ENCODE data around the gene DTNB.
"Not testable (repeated sequence)": the region's sequence is repeated elsewhere in the genome, so short reads cannot be mapped to it uniquely, and the experiment has no call there.

DTNB gene

DNA sequence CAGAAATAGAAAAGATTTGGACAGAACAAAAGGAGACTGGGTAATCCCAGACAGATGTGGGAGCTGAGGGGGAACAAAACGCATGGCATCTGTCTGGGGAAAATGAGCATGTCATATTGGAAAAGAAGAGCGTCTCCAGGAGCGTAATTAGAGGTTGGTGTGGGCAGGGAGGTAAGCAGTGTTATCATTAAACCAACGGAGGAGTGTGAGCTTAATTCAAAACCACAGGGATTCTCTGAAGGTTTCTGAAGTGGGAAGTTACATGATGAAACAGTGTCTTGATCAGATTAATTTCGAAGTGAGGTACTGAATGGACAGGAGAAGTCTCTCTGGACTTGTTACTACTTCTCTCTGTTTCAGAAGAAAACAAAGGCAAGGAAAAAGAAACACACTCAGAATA, 53.3 kb downstream of the DTNB start:
- no peak for DNase-seq

DNA sequence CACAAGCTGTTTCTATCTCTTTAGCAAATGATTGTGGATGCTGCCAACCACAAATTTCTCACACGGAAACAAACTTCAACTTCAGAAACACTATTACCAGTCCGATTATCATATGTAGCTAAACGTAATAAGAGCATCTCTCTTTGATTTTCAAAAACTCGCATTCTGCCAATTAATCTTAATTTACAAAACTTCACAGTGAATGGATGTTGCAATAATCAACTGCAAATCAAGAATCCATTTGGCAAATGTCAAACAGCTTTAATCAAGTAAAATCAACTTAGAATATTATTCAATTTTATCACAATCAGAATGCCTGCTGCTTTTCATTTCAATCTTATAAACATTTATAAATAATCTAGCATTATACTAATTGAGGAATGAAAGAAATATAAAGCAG, 54.2 kb downstream of the DTNB start:
- DNase-seq: no peak

DNA sequence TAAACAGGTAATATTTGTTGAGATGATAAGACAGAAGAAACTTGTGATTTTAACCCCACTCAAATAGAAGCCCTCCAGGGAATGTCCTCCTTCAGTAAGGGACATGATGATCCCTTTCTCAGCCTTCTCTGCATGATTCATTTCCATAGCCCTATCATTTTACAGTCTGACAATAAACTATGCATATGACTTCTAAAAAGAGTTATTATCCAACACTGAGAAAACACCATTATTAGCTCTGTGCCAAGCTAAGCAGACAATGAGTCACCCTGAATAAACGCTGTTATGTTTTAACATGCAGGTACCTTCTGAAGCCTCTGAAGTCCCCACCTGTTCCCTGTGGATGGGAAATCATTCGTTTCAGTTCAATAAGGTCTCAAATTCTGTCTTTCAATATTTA, 54.7 kb downstream of the DTNB start:
- DNase-seq: peak; percentile 92

DNA sequence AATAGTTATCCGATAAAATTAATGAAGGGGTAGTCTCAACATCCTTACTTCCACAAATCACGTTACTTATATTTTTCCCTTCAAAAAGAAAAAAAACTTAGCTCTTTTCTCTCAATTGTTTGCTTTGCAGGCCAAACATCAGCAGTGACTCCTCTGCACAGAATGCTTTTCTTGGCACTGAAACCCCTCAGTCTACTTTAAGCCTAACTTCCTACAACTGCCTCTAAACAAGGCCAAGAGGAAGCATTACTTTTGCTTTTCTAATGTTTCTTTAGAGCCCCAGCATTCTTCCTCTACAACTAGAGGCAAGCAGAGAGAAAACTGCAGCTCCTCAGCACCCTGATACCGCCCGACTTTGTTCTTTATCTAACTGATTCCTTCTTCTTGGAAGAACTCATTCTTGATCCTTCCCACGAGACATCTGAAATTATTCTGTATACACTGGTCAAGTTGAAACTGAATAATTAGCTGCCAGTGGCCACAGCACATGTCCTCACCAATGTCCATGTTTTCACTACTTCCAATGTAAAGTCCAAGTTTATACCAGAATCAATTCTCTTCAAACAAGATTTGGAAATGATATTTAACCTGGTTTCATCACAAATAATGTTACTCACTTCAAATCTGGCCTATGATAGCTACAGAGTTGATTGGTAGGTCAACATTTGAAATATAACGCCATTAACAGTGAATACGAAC, 55.3 kb downstream of the DTNB start:
- DNase-seq: no peak

DNA sequence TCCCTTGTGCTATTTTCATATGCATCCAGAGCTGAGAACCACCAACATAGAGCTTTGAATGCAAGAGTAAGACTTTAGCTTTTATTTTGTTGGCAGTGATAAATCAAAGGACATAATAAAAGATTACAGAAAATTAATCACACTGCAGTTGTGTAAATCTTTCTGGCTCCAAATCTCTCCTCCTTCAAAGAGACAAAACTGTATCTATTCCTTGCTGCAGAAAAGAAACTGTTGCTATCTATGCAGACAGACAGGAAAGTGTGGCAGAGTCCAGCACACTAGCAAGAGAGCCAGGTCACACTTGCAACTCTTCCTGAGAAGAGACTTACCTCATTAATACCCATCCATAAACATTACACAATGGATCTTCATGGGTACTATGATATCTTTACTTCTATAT, 57.5 kb downstream of the DTNB start:
- no peak for DNase-seq

DNA sequence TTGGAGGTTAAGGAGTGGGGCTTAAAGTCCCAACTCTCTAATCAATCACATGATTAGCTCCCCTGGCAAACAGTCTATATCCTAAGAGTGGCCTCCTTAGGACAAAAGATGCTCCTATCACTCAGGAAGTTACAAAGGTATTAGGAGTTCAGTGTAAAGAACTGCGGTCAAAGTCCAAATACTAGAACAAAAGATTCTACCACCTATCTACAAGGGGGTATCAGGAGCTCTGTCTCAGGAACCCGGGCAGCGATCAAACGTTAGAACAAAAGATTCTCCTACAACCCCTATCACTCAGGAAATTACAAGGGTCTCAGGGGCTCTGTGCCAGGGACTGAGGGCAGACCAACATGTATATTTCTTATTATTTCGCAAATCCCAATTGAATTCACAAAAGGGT, 58.0 kb downstream of the DTNB start:
- DNase-seq: no peak

DNA sequence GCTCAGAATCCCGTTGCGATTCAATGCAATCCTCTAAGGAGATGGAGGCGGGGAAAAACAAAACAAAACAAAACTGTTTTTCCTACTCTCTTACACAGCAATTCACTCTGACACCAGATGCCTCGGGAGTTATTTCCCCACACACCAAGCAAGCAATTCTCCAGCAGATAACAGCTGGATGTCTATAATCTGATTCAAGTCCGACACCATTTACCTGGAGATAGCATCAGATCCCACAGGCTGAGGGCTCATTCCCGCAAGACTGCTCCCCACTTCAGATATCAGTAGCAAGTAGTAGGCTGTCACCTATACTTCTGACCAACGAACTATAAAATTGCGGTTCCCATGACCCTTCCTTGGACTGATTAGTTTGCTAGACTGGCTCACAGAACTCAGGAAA, 58.7 kb downstream of the DTNB start:
- DNase-seq: no peak

DNA sequence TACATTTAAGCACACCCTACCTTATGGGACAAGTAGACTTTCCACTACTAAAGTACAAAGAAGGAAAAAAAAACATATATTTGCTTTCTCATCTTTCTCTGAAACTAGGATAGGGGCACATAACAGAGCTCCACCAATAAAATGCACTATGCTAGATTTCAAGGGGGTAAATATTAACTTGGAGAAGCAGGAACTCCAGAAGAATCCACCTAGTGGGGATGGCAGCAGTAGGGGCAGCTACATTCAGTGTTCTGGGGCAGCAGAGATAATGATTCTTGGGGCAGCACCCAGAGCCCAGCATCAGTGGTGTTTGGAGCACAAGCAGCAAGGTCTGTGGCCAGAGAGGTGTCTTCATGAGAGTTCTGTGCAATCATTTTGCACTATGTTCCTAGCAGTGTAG, 64.7 kb downstream of the DTNB start:
- no peak for DNase-seq

DNA sequence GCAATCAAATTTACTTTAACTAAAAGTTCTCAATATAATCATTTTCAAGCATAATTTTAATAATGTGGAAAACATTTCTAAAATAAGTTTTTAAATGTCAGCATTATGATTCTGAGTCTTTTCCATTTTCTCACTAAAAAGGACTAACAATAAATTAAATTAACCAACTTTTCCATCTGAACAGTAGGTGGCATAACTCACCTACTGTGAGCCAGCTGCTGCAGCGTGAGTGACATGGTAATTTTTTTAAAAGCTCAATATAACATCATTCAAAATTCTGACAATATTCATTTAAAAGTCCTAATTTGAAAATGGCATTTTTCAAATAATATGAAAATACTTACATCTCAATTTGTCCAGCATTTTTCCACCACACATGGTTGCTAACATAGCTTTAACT, 66.5 kb downstream of the DTNB start:
- DNase-seq: peak; percentile 11

DNA sequence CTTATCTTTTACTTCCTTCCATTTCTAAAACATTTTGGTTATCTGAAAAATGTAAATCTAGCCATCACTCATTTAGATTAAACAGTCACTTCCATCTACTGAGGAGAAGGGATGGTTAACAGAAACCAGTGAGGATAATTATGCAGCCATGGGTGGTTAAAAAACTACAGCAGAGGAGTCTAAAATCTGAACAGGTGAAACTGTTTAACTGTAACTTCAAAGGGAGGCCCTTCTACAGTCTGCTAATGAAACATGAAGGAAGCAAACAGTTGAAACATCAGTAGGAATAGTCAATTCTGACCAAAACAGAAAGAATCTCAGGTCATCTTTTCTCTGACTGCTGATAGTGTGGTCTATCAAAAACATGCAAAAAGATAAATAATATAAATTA, 71.0 kb downstream of the DTNB start:
- DNase-seq: no peak

DNA sequence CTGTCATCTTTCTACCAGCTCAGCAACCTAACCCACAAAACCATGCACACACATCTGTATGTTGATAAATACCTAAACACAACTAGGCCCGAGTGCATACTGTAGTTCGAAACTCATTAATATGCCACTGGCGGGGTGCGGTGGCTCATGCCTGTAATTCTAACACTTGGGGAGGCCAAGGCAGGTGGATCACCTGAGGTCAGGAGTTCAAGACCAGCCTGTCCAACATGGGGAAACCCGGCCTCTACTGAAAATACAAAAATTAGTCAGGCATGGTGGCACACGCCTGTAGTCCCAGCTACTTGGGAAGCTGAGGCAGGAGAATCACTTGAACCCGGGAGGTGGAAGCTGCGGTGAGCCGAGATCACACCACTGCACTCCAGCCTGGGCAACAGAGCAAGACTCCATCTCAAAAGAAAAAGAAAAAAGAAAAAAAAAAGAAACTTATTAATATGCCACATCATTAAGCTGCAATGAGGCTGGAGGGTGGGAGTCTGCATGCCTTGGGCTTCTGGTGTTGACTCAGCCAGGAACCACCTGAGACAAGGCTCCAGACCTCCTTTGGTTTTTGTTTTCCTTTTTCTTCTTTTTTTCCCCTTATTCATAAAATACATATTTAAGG, 71.6 kb downstream of the DTNB start:
- not testable (repeated sequence) for DNase-seq

DNA sequence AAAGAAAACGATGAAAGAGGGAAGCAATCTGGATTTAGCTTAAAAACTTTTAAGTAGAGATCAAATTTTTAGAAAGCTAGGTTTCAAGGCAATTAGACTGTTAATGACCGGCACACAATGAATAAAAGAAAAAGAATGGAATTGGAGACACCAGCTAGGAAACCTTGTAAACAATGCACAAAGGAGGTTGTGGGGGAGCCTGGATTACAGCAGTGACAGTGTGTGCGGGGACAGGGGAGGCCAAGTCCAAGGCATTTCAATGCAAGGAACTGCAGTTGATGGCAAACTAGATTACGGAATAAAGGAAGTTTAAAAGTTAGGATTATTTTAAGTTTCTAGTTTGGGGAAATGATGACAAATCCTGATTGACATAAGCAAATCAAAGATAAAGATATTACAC, 74.5 kb downstream of the DTNB start:
- no peak for DNase-seq

DNA sequence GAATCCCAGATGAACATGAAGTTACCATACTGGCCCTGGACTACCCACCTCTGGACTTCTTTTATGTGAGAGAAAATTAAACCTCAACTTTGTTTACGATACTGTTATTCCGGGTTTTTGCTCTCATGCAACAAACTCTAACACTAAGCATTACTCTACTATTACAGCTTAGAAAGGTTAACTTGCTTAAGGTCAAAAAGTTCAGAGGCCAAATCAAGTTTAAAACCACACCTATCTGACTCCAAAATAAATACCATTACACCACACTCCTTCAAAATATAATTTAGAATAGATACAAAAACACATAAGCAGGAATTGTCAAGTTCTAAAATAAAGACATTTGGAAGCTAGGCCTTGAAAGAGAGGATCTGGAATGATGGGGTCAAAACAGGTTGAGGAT, 75.0 kb downstream of the DTNB start:
- no peak for DNase-seq

DNA sequence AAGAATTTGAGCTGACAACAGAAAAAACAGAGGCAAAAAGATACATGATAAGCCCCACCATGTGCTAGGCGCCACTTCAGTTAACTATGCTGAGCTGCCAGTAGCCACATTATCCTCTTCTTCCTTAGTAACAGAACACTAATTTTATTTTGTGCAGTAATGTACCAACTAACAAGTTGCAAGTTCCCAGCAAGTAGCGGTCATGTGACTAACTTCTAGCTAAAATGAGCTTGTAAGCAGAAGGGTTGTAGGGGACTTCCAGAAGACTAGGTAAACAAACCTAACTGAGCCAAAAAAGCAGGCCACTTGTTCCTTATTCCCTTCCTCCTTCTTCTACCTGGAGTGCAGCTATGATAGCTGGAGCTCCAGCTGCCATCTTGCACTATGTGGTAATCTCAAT, 75.5 kb downstream of the DTNB start:
- no peak for DNase-seq

DNA sequence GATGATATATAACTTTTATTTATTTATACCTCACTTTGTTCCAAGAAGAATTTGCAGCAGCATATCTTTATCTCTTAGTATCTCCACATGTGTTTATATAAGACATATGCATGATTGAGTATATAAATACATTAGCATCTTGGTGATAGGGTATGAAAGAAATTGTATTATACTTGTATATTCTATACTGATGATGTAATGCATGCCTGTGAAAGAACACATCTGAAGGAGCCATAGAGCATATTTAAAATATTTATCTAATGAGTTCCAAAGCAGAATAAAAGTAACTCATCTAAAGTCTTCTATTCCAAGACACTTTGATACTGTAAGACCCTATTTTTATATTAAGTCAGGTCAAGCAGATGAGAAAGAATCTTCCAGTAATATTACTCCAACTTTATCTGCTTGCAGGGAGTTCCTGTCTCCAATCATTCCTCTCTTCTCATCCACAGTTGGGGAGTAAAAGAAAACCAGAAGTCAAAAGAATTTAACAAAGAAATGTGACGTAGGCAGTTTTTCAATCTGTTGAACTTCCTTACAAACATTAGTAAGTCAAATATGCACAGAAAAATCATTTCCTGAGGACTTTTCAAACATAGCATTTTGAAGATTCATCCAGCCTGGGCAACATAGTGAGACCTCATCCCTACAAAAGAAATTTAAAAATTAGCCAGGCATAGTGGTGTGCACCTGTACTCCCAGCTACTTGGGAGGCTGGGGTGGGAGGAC, 76.7 kb downstream of the DTNB start:
- DNase-seq: no peak

DNA sequence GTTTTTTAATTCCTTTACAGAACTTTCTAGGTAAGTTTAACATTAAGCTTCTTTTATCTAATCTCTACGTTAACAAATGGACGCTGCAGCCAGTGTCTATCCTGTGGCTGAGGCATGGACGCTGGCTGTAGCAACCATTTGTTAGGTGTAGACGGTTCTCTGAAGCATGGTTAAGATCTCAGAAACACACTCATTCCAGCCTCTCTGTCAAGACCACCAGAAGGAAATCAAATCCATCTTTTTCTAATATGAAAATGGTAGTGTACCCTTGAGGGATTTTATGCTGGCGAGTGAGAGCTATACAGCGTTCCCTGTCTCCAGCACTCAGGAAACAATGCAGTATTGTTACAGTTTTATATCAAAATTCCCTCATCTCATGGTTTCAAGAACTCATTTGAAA, 78.0 kb downstream of the DTNB start:
- DNase-seq: no peak

DNA sequence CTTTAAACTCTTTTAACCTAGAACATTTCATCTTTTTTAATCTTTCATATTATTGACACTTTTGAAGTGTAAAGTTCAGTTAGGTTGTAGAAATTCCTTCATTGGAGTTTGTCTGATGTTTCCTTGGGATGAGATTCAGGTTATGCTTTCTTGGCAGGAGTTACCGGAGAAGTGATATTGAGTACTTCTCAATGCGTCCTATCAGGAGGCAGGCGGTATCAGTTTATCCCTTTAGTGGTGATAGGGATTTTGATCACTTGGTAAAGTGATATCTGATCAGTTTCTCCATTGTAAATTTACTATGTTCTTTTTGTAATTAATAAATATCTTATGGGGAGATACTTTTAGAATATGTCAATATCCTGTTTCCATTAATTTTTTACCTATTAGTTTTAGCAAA, 78.4 kb downstream of the DTNB start:
- DNase-seq: no peak

DNA sequence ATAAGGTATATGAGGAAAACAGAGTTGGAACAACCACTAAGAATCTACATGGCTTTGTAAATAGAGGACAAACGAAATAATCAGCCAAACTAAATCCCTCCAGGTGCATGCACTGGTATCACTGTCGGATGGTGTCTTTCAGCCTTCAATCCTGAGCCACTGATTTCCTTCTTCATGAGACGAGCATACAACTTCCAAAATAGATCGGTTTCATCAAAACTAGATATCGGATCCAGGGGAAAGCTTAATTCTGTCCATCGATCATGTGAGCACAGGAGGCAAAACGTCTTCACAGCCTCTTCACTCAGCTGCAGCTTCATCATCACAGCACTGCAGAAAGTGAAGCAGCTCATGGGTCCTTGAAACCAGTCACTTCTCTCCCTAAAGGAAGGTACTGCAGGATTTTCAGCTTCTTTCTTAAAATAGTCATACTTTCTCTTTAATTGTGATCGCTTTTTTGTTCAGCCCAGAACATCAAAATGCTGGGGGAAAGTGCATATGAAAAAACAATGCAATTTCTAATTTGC, 80.5 kb downstream of the DTNB start:
- no peak for DNase-seq

DNA sequence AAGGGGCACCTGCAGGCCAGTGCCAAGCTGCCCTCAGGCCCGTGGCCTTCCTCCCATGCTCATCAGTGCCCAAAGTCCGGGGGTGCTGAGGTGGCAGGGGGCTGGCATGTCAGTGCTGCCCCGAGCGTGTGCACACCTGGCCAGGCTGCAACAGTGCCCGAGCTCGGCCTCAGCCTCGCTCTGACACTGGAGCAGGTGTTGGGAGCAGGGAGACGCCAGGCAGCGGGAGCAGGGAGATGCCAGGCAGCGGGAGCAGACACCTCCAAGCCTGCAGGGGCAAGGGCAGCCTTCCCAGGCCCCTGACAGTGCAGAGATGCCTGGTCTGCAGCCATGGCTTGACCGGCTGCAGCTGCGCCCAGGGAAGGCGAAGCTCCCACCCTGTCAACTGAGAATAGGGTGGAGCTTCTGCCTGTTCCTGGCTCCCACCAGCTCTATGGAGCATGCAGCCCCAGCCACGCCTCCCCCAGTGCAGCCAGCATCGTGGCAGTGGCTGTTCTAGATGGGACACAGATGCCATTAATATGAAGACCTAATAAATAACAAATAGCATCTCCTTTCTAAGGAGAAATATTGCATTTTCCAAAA, 82.4 kb downstream of the DTNB start:
- no peak for DNase-seq

DNA sequence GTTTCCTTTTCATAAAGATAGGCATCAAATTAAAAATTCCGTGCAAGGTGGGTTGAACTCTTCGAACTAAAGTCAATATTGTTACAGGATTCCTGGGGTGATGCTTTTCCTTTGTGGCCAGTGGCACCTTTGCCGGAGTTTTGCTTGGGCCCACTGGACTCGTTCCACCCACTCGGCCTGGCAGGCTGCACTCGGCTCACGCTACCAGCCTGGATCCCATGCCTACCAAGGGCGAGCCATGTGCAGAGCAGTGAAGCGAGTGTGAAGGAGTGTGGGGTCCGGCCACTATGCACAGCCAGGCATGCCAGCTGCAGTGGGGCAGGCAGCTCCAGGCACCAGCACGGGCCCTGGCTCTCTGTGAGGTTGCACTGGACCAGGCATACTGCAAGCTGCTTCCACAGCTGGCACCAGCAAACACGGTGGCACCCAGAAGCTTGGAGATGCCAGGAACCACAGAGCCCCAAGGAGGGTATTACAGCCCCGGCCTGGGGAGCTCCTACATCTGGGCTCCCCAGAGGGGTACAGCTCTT, 83.6 kb downstream of the DTNB start:
- DNase-seq: no peak

DNA sequence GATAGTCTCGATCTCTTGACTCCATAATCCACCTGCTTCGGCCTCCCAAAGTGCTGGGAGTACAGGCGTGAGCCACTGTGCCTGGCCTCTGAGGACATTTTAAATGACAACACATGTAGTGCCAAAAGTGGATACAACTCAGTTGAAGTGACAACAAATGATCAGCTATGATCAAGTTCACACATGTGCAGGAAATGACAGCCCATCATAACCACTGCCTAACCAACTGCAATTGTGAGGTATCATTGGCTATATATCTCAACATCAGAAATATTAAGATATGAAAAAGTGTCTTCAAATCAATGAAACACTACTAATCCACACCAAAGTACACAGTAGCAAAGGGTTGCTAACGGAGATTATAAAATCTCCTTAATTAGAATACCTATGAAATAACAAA, 84.8 kb downstream of the DTNB start:
- DNase-seq: no peak

DNA sequence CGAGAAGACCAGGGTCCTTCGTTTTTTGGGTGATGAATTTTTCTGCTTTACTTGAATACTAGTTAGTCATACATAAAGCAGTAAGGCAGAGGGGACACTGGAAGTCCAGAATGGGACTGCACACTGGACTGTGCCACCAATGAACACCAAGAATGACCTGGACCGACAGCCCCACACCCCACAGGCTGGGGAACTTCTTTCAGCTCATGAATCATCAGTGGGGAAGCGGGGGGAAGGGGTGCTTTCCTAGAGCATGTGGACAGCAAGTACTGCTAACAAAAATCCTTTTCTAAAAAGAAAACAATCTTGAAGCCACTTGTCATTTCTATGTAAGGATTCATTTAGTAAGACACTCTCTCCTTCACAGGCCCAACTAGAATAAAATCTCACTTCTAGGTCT, 86.0 kb downstream of the DTNB start:
- DNase-seq: no peak

DNA sequence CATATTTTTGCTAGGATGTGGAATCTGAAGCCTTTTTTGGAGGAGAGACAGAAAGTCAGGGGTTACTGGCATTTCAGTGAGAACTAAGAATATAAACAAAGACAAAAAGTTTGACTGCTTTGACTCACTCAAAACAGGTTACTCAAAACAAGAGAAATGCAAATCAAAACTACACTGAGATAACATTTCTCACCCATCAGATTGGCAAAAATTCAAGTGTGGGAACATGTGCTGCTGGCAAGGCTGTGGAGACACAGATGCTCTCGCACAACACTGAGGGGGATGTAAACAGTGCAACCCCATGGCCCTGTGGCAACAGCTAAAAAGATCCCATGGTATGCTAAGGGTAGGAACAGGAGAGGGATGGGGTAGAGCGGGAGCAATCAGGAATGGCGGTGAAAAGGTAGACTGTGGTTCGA, 86.6 kb downstream of the DTNB start:
- no peak for DNase-seq

DNA sequence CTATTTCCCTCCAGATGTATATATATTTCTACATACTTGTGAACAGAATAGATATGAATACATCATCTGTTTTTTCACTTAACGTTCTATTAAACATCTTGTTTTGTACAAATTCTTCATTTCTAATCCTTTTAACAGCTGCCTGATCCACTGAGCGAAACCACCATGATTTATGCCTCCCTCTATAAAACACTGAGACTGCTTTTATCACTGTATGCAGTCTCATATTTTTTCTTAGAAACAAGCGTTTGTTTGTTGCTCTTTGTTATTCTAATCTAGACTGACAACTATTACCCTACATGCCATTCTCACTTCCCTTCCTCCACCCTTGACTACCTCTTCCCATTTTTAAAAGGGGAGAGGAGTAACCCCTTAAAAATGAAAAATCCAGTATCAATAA, 88.2 kb downstream of the DTNB start:
- DNase-seq: no peak

All from NCI-H748 treated with DMSO at 0.1 percent for 48 hours (cell line).